GM23338 (cell line): Measurements from ENCODE around the gene ESYT1. TPM values are rescaled to one million over a fixed set of nuclear protein-coding genes. Genes with fewer than 3 reads are reported as not detected.

Source experiments
- ATAC-seq: fragments of 200-7000 bp; cut with Tn5 transposase; 3 replicates; pipeline ENCODE4 v1.9.1; 2020
- DNase-seq: peaks from one replicate; pipeline ENCODE4 v3.0.0-alpha.2; 2015; ENCODE audit warnings: low spot score
- H2AFZ ChIP-seq: fragments of 200-600 bp; sonication (generic); 2 replicates; pipeline ENCODE4 v1.8.0; 2016; ENCODE audit warnings: antibody characterized with exemption, mild to moderate bottlenecking, moderate library complexity
- H3F3A ChIP-seq: fragments of 200-600 bp; sonication (generic); replicated peaks from 2 replicates; pipeline ENCODE4 v1.8.0; 2017; ENCODE audit warnings: antibody characterized with exemption, mixed run types, low read depth
- H3K27ac ChIP-seq: fragments of 200-600 bp; sonication (generic); 2 replicates; pipeline ENCODE4 v1.6.1; 2016; ENCODE audit warnings: low read depth
- H3K27me3 ChIP-seq: fragments of 200-600 bp; sonication (generic); 2 replicates; pipeline ENCODE4 v1.8.0; 2016; ENCODE audit warnings: mild to moderate bottlenecking, mixed run types, moderate library complexity; ENCODE audit not compliant: insufficient read depth
- H3K36me3 ChIP-seq: fragments of 200-600 bp; sonication (generic); 2 replicates; pipeline ENCODE4 v1.8.0; 2016; ENCODE audit warnings: mild to moderate bottlenecking; ENCODE audit not compliant: insufficient read depth
- H3K4me1 ChIP-seq: fragments of 200-600 bp; sonication (generic); 2 replicates; pipeline ENCODE4 v1.8.0; 2016; ENCODE audit warnings: mild to moderate bottlenecking, moderate library complexity; ENCODE audit not compliant: insufficient read depth
- H3K4me2 ChIP-seq: fragments of 200-600 bp; sonication (generic); 2 replicates; pipeline ENCODE4 v1.7.1; 2017; ENCODE audit warnings: mixed run types
- H3K4me3 ChIP-seq: fragments of 200-600 bp; sonication (generic); 2 replicates; pipeline ENCODE4 v1.6.1; 2016; ENCODE audit warnings: mixed run types
- H3K79me2 ChIP-seq: fragments of 200-600 bp; sonication (generic); replicated peaks from 2 replicates; pipeline ENCODE4 v1.8.0; 2017; ENCODE audit warnings: mild to moderate bottlenecking; ENCODE audit not compliant: insufficient read depth
- H3K9me2 ChIP-seq: fragments of 200-600 bp; sonication (generic); 2 replicates; pipeline ENCODE4 v1.8.0; 2017; ENCODE audit not compliant: insufficient read depth
- H4K20me1 ChIP-seq: fragments of 200-600 bp; sonication (generic); replicated peaks from 2 replicates; pipeline ENCODE4 v1.8.0; 2017; ENCODE audit warnings: mild to moderate bottlenecking; ENCODE audit not compliant: insufficient read depth
- H3K27ac Mint-ChIP-seq: 2 replicates; pipeline ENCODE4 v1.8.0; 2020; ENCODE audit warnings: inconsistent platforms, mild to moderate bottlenecking, moderate library complexity, mixed read lengths
- H3K27me3 Mint-ChIP-seq: 3 replicates; pipeline ENCODE4 v1.8.0; 2022; ENCODE audit warnings: low read depth, mild to moderate bottlenecking, moderate library complexity, mixed read lengths, inconsistent platforms; ENCODE audit not compliant: insufficient read depth, poor library complexity
- H3K36me3 Mint-ChIP-seq: 3 replicates; pipeline ENCODE4 v1.8.0; 2021; ENCODE audit warnings: low read depth, mild to moderate bottlenecking, inconsistent platforms, moderate library complexity, mixed read lengths
- H3K4me1 Mint-ChIP-seq: 3 replicates; pipeline ENCODE4 v1.8.0; 2020; ENCODE audit warnings: mild to moderate bottlenecking, inconsistent platforms, mixed read lengths
- H3K4me3 Mint-ChIP-seq: 3 replicates; pipeline ENCODE4 v1.8.0; 2021; ENCODE audit warnings: moderate library complexity, mild to moderate bottlenecking, inconsistent platforms, mixed read lengths
- H3K9me3 Mint-ChIP-seq: 3 replicates; pipeline ENCODE4 v1.8.0; 2020; ENCODE audit warnings: moderate library complexity, mild to moderate bottlenecking, inconsistent platforms, mixed read lengths
- CREB1 ChIP-seq: fragments of 250-450 bp; sonication (Bioruptor Pico); IDR thresholded peaks from 2 replicates; pipeline ENCODE4 v1.5.0; 2020; ENCODE audit warnings: low read depth, mild to moderate bottlenecking, moderate library complexity
- EZH2phosphoT487 ChIP-seq: fragments of 200-600 bp; sonication (generic); IDR thresholded peaks from one replicate; pipeline ENCODE4 v1.8.1; 2018; ENCODE audit warnings: antibody characterized with exemption; ENCODE audit not compliant: unreplicated experiment
- JUNB ChIP-seq: IDR thresholded peaks from one replicate; pipeline ENCODE4 v1.6.1; 2016; ENCODE audit warnings: antibody characterized with exemption; ENCODE audit not compliant: unreplicated experiment
- NANOG ChIP-seq: IDR thresholded peaks from 2 replicates; pipeline ENCODE4 v1.6.1; 2016; ENCODE audit warnings: antibody characterized with exemption, borderline replicate concordance
- POLR2AphosphoS5 ChIP-seq: IDR thresholded peaks from 2 replicates; pipeline ENCODE4 v1.6.1; 2016; ENCODE audit warnings: antibody characterized with exemption, low read depth
- STAT1 ChIP-seq: IDR thresholded peaks from one replicate; pipeline ENCODE4 v1.6.1; 2016; ENCODE audit warnings: antibody characterized with exemption; ENCODE audit not compliant: unreplicated experiment
- ZNF331 ChIP-seq: fragments of 250-450 bp; sonication (Bioruptor Pico); IDR thresholded peaks from 2 replicates; pipeline ENCODE4 v1.5.0; 2020; ENCODE audit warnings: low read depth, mild to moderate bottlenecking, moderate library complexity
- polyA plus RNA-seq: library from polyadenylated mRNA; unstranded; fragments of >200 nt; fragmentation: Nextera tagmentation; extraction: Ambion mirVana; gene quantifications from 2 replicates; pipeline ENCODE4 v1.2.1, GENCODE V29; 2016
- total RNA-seq: library from RNA; depleted of rRNA; stranded (reverse); fragments of >200 nt; shearing (Covaris generic); gene quantifications from 2 replicates; pipeline ENCODE4 v1.2.3, GENCODE V29; 2014
- TF ChIP-seq, protein P1 (sequence below), 2 experiments: fragments of 200-600 bp in 1 of 2; sonication (generic) in 1 of 2; conservative IDR thresholded peaks; 2 replicates each; pipeline versions ENCODE4 v1.5.1 to v1.6.1; 2016 to 2017; ENCODE audit warnings: antibody characterized with exemption in 2 of 2, low read depth in 2 of 2, mild to moderate bottlenecking in 2 of 2, moderate library complexity in 1 of 2
- TF ChIP-seq, protein P2 (sequence below): IDR thresholded peaks from one replicate; pipeline ENCODE4 v1.6.1; 2018; ENCODE audit warnings: antibody characterized with exemption; ENCODE audit not compliant: unreplicated experiment
- TF ChIP-seq, protein P3 (sequence below): IDR thresholded peaks from 2 replicates; pipeline ENCODE4 v1.6.1; 2016; ENCODE audit warnings: antibody characterized with exemption

ESYT1 gene
- total and polyA plus RNA-seq, 2 experiments from 2014 or later: 23.3 to 142 TPM

DNA sequence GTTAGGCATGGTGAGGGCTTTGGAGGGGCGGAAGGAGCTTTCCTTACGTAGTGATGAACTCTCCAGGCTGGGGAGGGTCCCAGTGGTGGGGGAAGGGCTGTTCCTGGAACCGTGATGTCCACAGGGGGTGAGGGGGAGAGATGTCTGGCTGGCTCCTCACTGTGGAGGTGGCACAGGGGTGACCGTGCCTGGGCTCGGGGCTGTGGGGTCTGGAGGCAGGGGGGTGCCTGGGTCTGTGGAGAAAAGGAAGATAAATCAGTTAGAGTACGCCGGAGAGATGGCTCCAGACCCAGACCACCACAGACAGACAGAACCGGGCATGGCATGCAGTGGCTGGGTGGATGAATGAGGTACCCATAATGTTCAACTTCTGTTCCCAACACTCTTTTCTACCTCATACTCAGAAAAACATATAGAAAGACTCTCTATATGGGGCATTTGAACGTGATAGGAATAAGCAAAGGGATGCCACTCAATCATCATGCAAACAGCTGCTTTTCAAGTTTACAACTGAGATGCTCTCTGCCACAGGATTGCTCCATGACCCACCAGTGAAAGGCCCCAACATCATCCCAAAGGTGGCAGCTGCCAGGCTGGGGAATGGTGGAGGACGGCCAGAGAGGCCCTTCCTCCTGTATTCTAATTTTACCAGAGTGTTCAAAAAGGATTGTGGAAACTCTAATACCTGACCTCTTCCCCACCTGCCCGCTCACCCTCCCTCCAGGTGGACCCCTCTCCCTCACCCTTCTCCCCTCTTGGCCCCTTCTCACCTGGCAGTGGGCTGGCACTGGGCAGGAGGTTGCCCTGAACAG lies 35.7 kb downstream of the ESYT1 start:
- Mint-ChIP-seq H3K36me3 (peaks cover 93% of the 10 kb centered on the region), H3K27me3 (peaks cover 39% of the 10 kb centered on the region), H3K4me3 (peak overlapping the region; percentile 23; the same call in 2 of the 3 replicates), H3K27ac (peak overlapping the region; percentile 84), H3K9me3 (no peaks in the 10 kb centered on the region; the same call in 2 of the 3 replicates), H3K4me1 (peaks cover 50% of the 10 kb centered on the region)
- H3K27ac ChIP-seq: peak overlapping the region; percentile 98; the same call in 1 of the 2 replicates
- H3K9me2 ChIP-seq: no peaks in the 10 kb centered on the region
- peaks cover 59% of the 10 kb centered on the region for H3F3A ChIP-seq
- H3K4me1 ChIP-seq: peaks cover 41% of the 10 kb centered on the region
- H3K36me3 ChIP-seq: peaks cover 61% of the 10 kb centered on the region
- H4K20me1 ChIP-seq: peaks cover 25% of the 10 kb centered on the region
- H3K79me2 ChIP-seq: peaks cover 26% of the 10 kb centered on the region
- DNase-seq (peak; percentile 57), ATAC-seq (peak; percentile 7)
- H3K4me2 ChIP-seq: peak overlapping the region; percentile 36; the same call in 1 of the 2 replicates
- H2AFZ ChIP-seq: no peak overlapping the region
- no peaks in the 10 kb centered on the region for H3K27me3 ChIP-seq
- TF ChIP-seq NANOG (no peak), ZNF331 (CRISPR knock-in tag) (no peak), CREB1 (CRISPR knock-in tag) (no peak), POLR2AphosphoS5 (no peak; the same call in 1 of the 2 replicates), EZH2phosphoT487 (no peak), JUNB (no peak), STAT1 (no peak)
- TF ChIP-seq, protein P1, sequence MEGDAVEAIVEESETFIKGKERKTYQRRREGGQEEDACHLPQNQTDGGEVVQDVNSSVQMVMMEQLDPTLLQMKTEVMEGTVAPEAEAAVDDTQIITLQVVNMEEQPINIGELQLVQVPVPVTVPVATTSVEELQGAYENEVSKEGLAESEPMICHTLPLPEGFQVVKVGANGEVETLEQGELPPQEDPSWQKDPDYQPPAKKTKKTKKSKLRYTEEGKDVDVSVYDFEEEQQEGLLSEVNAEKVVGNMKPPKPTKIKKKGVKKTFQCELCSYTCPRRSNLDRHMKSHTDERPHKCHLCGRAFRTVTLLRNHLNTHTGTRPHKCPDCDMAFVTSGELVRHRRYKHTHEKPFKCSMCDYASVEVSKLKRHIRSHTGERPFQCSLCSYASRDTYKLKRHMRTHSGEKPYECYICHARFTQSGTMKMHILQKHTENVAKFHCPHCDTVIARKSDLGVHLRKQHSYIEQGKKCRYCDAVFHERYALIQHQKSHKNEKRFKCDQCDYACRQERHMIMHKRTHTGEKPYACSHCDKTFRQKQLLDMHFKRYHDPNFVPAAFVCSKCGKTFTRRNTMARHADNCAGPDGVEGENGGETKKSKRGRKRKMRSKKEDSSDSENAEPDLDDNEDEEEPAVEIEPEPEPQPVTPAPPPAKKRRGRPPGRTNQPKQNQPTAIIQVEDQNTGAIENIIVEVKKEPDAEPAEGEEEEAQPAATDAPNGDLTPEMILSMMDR (conservative IDR thresholded peaks at IDR 0.05; ENCODE audit: low read depth in 2 of 2): no peak
- TF ChIP-seq, protein P2, sequence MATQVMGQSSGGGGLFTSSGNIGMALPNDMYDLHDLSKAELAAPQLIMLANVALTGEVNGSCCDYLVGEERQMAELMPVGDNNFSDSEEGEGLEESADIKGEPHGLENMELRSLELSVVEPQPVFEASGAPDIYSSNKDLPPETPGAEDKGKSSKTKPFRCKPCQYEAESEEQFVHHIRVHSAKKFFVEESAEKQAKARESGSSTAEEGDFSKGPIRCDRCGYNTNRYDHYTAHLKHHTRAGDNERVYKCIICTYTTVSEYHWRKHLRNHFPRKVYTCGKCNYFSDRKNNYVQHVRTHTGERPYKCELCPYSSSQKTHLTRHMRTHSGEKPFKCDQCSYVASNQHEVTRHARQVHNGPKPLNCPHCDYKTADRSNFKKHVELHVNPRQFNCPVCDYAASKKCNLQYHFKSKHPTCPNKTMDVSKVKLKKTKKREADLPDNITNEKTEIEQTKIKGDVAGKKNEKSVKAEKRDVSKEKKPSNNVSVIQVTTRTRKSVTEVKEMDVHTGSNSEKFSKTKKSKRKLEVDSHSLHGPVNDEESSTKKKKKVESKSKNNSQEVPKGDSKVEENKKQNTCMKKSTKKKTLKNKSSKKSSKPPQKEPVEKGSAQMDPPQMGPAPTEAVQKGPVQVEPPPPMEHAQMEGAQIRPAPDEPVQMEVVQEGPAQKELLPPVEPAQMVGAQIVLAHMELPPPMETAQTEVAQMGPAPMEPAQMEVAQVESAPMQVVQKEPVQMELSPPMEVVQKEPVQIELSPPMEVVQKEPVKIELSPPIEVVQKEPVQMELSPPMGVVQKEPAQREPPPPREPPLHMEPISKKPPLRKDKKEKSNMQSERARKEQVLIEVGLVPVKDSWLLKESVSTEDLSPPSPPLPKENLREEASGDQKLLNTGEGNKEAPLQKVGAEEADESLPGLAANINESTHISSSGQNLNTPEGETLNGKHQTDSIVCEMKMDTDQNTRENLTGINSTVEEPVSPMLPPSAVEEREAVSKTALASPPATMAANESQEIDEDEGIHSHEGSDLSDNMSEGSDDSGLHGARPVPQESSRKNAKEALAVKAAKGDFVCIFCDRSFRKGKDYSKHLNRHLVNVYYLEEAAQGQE: no peak
- TF ChIP-seq, protein P3, sequence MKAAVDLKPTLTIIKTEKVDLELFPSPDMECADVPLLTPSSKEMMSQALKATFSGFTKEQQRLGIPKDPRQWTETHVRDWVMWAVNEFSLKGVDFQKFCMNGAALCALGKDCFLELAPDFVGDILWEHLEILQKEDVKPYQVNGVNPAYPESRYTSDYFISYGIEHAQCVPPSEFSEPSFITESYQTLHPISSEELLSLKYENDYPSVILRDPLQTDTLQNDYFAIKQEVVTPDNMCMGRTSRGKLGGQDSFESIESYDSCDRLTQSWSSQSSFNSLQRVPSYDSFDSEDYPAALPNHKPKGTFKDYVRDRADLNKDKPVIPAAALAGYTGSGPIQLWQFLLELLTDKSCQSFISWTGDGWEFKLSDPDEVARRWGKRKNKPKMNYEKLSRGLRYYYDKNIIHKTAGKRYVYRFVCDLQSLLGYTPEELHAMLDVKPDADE: no peak
- H3K4me3 ChIP-seq: no peak overlapping the region
